Upper lobe of left lung (tissue), 4 donors: ENCODE data around the gene SUPT3H.

Source experiments
- CTCF ChIP-seq, 6 experiments: fragments of 450-650 bp in 4 of 6; fragments of 200-600 bp in 2 of 6; sonication (generic) in 2 of 6; IDR thresholded peaks; one replicate each; pipeline ENCODE4 v1.5.1; 2016 to 2019; ENCODE audit warnings: antibody characterized with exemption in 6 of 6
- POLR2A ChIP-seq, 4 donors: fragments of 450-650 bp; IDR thresholded peaks; one replicate each; pipeline ENCODE4 v1.5.1; 2016 to 2017; ENCODE audit warnings: antibody characterized with exemption in 4 of 4, mild to moderate bottlenecking in 2 of 4

- TF ChIP-seq CTCF (IDR thresholded peaks at IDR 0.05) (no peak), POLR2A (IDR thresholded peaks at IDR 0.05) (no peak)
Measured at GRCh38 chr6:45184040-45184439, 193.7 kb downstream of the SUPT3H start.
